Measurements from ENCODE around the gene TMPRSS9. TPM values are rescaled to one million over a fixed set of nuclear protein-coding genes. Genes with fewer than 3 reads are reported as not detected.
"Not testable (repeated sequence)": the region's sequence is repeated elsewhere in the genome, so short reads cannot be mapped to it uniquely, and the experiment has no call there.

Gene TMPRSS9
- total RNA-seq, 3 donors from 2014 or later (not counting 1 experiment from before 2014, with no cell fraction given), result not detected

DNA sequence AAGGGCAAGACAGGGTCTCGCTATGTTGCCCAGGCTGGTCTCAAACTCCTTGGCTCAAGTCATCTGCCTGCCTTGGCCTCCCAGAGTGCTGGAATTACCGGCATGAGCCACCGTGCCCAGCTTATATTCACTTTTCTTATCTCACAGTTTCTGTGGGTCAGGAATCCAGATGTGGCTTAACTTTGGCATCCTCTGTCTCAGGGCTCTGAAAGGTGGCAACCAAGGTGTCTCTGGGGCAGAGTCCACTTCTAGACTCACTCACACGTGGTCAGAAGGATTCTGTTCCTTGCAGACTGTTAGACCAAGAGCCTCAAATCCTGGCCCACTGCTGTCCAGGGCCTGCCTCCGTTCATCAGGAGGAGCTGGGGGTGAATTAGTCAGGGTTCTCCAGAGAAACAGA lies 104.3 kb downstream of the TMPRSS9 start:
- no peaks in the 10 kb centered on the region for H3K9me3 Mint-ChIP-seq
- peaks cover 17% of the 10 kb centered on the region for H3K4me1 ChIP-seq (ENCODE audit: control insufficient read depth, insufficient read depth, low read length)
- no peaks in the 10 kb centered on the region for H3K36me3 ChIP-seq (ENCODE audit: control insufficient read depth, insufficient read depth, low read length)
- H3K36me3 Mint-ChIP-seq, result no peaks in the 10 kb centered on the region
- no peak overlapping the region for H3K27ac Mint-ChIP-seq
- H3K4me3 Mint-ChIP-seq, result no peak overlapping the region
- DNase-seq (no peak), ATAC-seq (no peak)
- peaks cover 3% of the 10 kb centered on the region for H3K27me3 ChIP-seq (ENCODE audit: control insufficient read depth, insufficient read depth, low read length)
- peaks cover 0 to 14% of the 10 kb centered on the region in 2 donors for H3K4me1 Mint-ChIP-seq
- no peak overlapping the region for H3K27ac ChIP-seq (ENCODE audit: low read length)
- H3K27me3 Mint-ChIP-seq (ENCODE audit: low read depth in 2 of 2), result peaks cover 0 to 6% of the 10 kb centered on the region in 2 donors
- no peak for TF ChIP-seq CTCF (IDR thresholded peaks at IDR 0.05)
- H3K9me3 ChIP-seq (ENCODE audit: control insufficient read depth, insufficient read depth, low read length), result no peaks in the 10 kb centered on the region
- intact Hi-C loops (cut with micrococcal nuclease), result no loop called here
- H3K4me3 ChIP-seq (ENCODE audit: low read length), result no peak overlapping the region
- WGBS (ENCODE audit: insufficient coverage), result 81% methylated on average over 5 of the region's 5 CpGs

GRCh38 chr19:2468596-2468995 lies 108.5 kb downstream of the TMPRSS9 start:
- no peaks in the 10 kb centered on the region for H3K27me3 ChIP-seq (ENCODE audit: control insufficient read depth, insufficient read depth, low read length)
- no peak overlapping the region for H3K27ac ChIP-seq (ENCODE audit: low read length)
- H3K4me1 Mint-ChIP-seq, result no peaks in the 10 kb centered on the region
- TF ChIP-seq CTCF (IDR thresholded peaks at IDR 0.05), result no peak
- H3K36me3 Mint-ChIP-seq, result no peaks in the 10 kb centered on the region
- no peak for DNase-seq
- no peaks in the 10 kb centered on the region for H3K36me3 ChIP-seq (ENCODE audit: control insufficient read depth, insufficient read depth, low read length)
- H3K9me3 Mint-ChIP-seq, result no peaks in the 10 kb centered on the region
- no peak overlapping the region for H3K4me3 ChIP-seq (ENCODE audit: low read length)
- intact Hi-C loops (cut with micrococcal nuclease), result no loop called here
- H3K9me3 ChIP-seq (ENCODE audit: control insufficient read depth, insufficient read depth, low read length), result no peaks in the 10 kb centered on the region
- 88% methylated on average over 12 of the region's 12 CpGs for WGBS (ENCODE audit: insufficient coverage)
- no peaks in the 10 kb centered on the region for H3K4me1 ChIP-seq (ENCODE audit: control insufficient read depth, insufficient read depth, low read length)
- no peak overlapping the region for H3K27ac Mint-ChIP-seq
- no peaks in the 10 kb centered on the region for H3K27me3 Mint-ChIP-seq (ENCODE audit: low read depth in 2 of 2)
- ATAC-seq, result no peak
- H3K4me3 Mint-ChIP-seq, result no peak overlapping the region

DNA sequence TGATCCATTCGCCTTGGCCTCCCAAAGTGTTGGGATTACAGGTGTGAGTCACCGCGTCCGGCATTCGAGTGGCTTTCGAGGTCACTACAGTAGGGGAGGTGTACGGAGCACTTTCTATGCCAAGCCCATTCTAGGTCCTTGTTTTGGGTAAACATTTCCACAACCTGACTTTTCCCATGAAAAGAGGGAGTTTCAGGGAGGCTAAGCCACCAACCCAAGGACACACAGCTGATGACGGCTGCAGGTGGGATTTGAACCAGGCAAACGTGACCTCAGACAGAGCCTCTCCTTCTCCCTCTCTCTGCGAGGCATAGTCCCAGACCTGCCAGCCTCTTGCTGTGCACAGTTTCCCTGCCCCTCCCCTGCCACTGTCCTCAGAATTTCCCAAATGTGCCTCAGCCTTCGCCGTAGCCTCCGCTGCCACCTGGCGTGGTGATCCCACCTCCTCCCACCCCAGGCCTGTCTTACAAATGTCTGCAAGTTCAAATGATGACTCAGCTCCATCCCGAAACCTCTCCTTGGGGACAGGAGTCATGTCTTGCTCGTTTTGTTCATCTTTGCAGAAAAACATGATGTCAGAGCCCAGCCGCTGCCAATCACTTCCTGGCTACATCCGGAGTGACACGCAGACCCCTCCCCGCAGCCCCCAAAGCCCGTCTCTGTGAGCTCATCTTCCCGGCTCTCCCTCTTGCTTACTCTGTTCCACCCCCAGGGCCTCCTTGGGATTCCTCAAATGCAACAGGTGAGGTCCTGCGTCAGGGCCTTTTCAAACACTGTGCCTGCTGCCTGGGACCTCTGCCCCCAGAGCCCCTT lies 109.2 kb downstream of the TMPRSS9 start:
- H3K36me3 Mint-ChIP-seq, result no peaks in the 10 kb centered on the region
- no peaks in the 10 kb centered on the region for H3K4me1 Mint-ChIP-seq
- no peak for ATAC-seq
- no peaks in the 10 kb centered on the region for H3K9me3 Mint-ChIP-seq
- no peaks in the 10 kb centered on the region for H3K9me3 ChIP-seq (ENCODE audit: control insufficient read depth, insufficient read depth, low read length)
- DNase-seq, result no peak
- WGBS (ENCODE audit: insufficient coverage), result 43% methylated on average over 23 of the region's 23 CpGs
- no peak overlapping the region for H3K27ac ChIP-seq (ENCODE audit: low read length)
- no peak for TF ChIP-seq CTCF (IDR thresholded peaks at IDR 0.05)
- H3K27ac Mint-ChIP-seq, result no peak overlapping the region
- H3K36me3 ChIP-seq (ENCODE audit: control insufficient read depth, insufficient read depth, low read length), result no peaks in the 10 kb centered on the region
- H3K27me3 Mint-ChIP-seq (ENCODE audit: low read depth in 2 of 2), result no peaks in the 10 kb centered on the region
- H3K4me3 ChIP-seq (ENCODE audit: low read length), result no peak overlapping the region
- no peak overlapping the region for H3K4me3 Mint-ChIP-seq
- H3K27me3 ChIP-seq (ENCODE audit: control insufficient read depth, insufficient read depth, low read length), result no peaks in the 10 kb centered on the region
- peaks cover 4% of the 10 kb centered on the region for H3K4me1 ChIP-seq (ENCODE audit: control insufficient read depth, insufficient read depth, low read length)
- intact Hi-C loops (cut with micrococcal nuclease), result no loop called here

- H3K36me3 Mint-ChIP-seq; H3K27ac ChIP-seq (ENCODE audit: low read length); H3K4me3 ChIP-seq (ENCODE audit: low read length); intact Hi-C loops (cut with micrococcal nuclease); ATAC-seq; H3K4me3 Mint-ChIP-seq; DNase-seq; H3K9me3 Mint-ChIP-seq; H3K27me3 Mint-ChIP-seq (ENCODE audit: low read depth in 2 of 2); H3K27ac Mint-ChIP-seq; H3K4me1 Mint-ChIP-seq; H3K9me3 ChIP-seq (ENCODE audit: control insufficient read depth, insufficient read depth, low read length); H3K36me3 ChIP-seq (ENCODE audit: control insufficient read depth, insufficient read depth, low read length); H3K27me3 ChIP-seq (ENCODE audit: control insufficient read depth, insufficient read depth, low read length); H3K4me1 ChIP-seq (ENCODE audit: control insufficient read depth, insufficient read depth, low read length): not testable (repeated sequence)
- 87% methylated on average over 8 of the region's 8 CpGs for WGBS (ENCODE audit: insufficient coverage)
Observed at GRCh38 chr19:2469915-2470200, 109.8 kb downstream of the TMPRSS9 start.

Measured in natural killer cell (primary cell).